Measurements from ENCODE around the gene BACE1.

- TF ChIP-seq CTCF (IDR thresholded peaks at IDR 0.05): peak in 1 of 4 experiments; percentile 16
- TF ChIP-seq POLR2A (IDR thresholded peaks at IDR 0.05): peak; percentile 53 to 61
Measured at GRCh38 chr11:117327567-117328374, 11.7 kb upstream of the BACE1 start, which contains the start of gene CEP164.

Data from uterus (tissue), 2 donors.